Stomach (tissue), 9 donors: Measurements from ENCODE around the gene PLA2G12A. TPM values are rescaled to one million over a fixed set of nuclear protein-coding genes. Genes with fewer than 3 reads are reported as not detected.

Experiments used
- DNase-seq, 2 donors: peaks; one replicate each; pipeline versions ENCODE4 v3.0.0 to v3.0.0-alpha.2; 2013 to 2019
- H3K27ac ChIP-seq, 5 donors: fragments of 200-600 bp in 4 of 5; sonication (generic) in 4 of 5; one replicate each; pipeline ENCODE4 v1.5.1; 2013 to 2019; ENCODE audit warnings: mild to moderate bottlenecking in 1 of 5, moderate library complexity in 1 of 5
- H3K27me3 ChIP-seq, 3 donors: fragments of 200-600 bp; sonication (generic); one replicate each; pipeline ENCODE4 v1.5.1; 2017 to 2019; ENCODE audit warnings: mixed run types in 1 of 3
- H3K36me3 ChIP-seq, 4 donors: fragments of 200-600 bp; sonication (generic); 1 replicate in 3 of 4; 2 replicates in 1 of 4; pipeline ENCODE4 v1.5.1; 2016 to 2019
- H3K4me1 ChIP-seq, 4 donors: fragments of 200-600 bp; sonication (generic); one replicate each; pipeline ENCODE4 v1.5.1; 2016 to 2019
- H3K4me3 ChIP-seq, 4 donors: fragments of 200-600 bp; sonication (generic) in 3 of 4; one replicate each; pipeline ENCODE4 v1.5.1; 2016 to 2019; ENCODE audit warnings: mild to moderate bottlenecking in 1 of 4
- H3K9me3 ChIP-seq, 4 donors: fragments of 200-600 bp; sonication (generic); one replicate each; pipeline ENCODE4 v1.5.1; 2016 to 2019
- CTCF ChIP-seq, 7 experiments: fragments of 450-650 bp in 4 of 7; fragments of 200-600 bp in 3 of 7; sonication (generic) in 3 of 7; IDR thresholded peaks; one replicate each; pipeline ENCODE4 v1.5.1; 2016 to 2019; ENCODE audit warnings: antibody characterized with exemption in 7 of 7, control low read depth in 2 of 7, mild to moderate bottlenecking in 1 of 7
- EP300 ChIP-seq: sonication (generic); formaldehyde crosslinking; IDR thresholded peaks from one replicate; pipeline ENCODE4 v1.6.1; 2017; ENCODE audit warnings: antibody characterized with exemption
- POLR2A ChIP-seq, 4 donors: fragments of 450-650 bp; IDR thresholded peaks; one replicate each; pipeline ENCODE4 v1.6.1; 2016; ENCODE audit warnings: antibody characterized with exemption in 4 of 4, control low read depth in 2 of 4, mild to moderate bottlenecking in 1 of 4, moderate library complexity in 1 of 4
- POLR2AphosphoS5 ChIP-seq, 3 donors: sonication (generic); formaldehyde crosslinking; IDR thresholded peaks; one replicate each; pipeline ENCODE4 v1.6.1; 2016; ENCODE audit warnings: antibody characterized with exemption in 3 of 3
- WGBS, 5 donors: extraction: QIAGEN DNeasy Blood & Tissue Kit in 3 of 5; methylation state at CpG; one replicate each; pipeline versions ENCODE4 v1.1.5 to v1.1.7; 2013 to 2018; 5-methylcytosine and 5-hydroxymethylcytosine counted together
- intact Hi-C: fragments of 100-400 bp; cut with DNase I; formaldehyde crosslinking; loops from one replicate; pipeline ENCODE4 v1.15.1; 2023; ENCODE audit warnings: low total_unique reads
- polyA plus RNA-seq, 3 donors: library from polyadenylated mRNA; stranded (reverse); fragments of 200-250 nt; gene quantifications; one replicate each; pipeline ENCODE4 v1.2.3, GENCODE V29; 2013
- total RNA-seq, 5 donors: library from RNA; depleted of rRNA; stranded (reverse); fragments of >200 nt; gene quantifications; one replicate each; pipeline versions ENCODE4 v1.1.0 to v1.2.3, GENCODE V29; 2014 to 2016
- donor health status: healthy with polysubstance abuse.
- donor health status: Bipolar disorder and iron deficiency.
- donor health status: healthy.

PLA2G12A gene
- total and polyA plus RNA-seq, 8 donors: 3.5 to 95.9 (median 10.6) TPM

GRCh38 chr4:109722357-109722756 lies 7.5 kb downstream of the PLA2G12A start:
- no peak for DNase-seq
- intact Hi-C loops: no loop called here
- H3K4me1 ChIP-seq: peaks cover 0 to under 1% (median 0%) of the 10 kb centered on the region in 4 donors
- H3K4me3 ChIP-seq: no peak overlapping the region
- H3K9me3 ChIP-seq: no peaks in the 10 kb centered on the region
- peaks cover 0 to 5% (median 1%) of the 10 kb centered on the region in 4 donors for H3K36me3 ChIP-seq
- H3K27ac ChIP-seq: no peak overlapping the region
- no peak for TF ChIP-seq EP300
- TF ChIP-seq POLR2A (IDR thresholded peaks at IDR 0.05): no peak
- no peak for TF ChIP-seq CTCF (IDR thresholded peaks at IDR 0.05)
- TF ChIP-seq POLR2AphosphoS5 (IDR thresholded peaks at IDR 0.05): no peak
- no peaks in the 10 kb centered on the region for H3K27me3 ChIP-seq

- intact Hi-C loops: no loop called here
- H3K36me3 ChIP-seq: peaks cover 0 to 18% (median 14%) of the 10 kb centered on the region in 4 donors
- H3K27ac ChIP-seq: no peak overlapping the region
- no peak for DNase-seq
- H3K4me1 ChIP-seq: no peaks in the 10 kb centered on the region
- TF ChIP-seq CTCF (IDR thresholded peaks at IDR 0.05): no peak
- no peak for TF ChIP-seq POLR2AphosphoS5 (IDR thresholded peaks at IDR 0.05)
- no peak for TF ChIP-seq POLR2A (IDR thresholded peaks at IDR 0.05)
- TF ChIP-seq EP300: no peak
- no peak overlapping the region for H3K4me3 ChIP-seq
- 94 to 100% (median 95%) methylated on average over 7 of the region's 7 CpGs for WGBS, 5 donors
- no peaks in the 10 kb centered on the region for H3K27me3 ChIP-seq
- H3K9me3 ChIP-seq: no peaks in the 10 kb centered on the region
Measured at GRCh38 chr4:109721033-109721432, 8.8 kb downstream of the PLA2G12A start.

- no peak for DNase-seq
- Histone ChIP-seq H3K4me3 (no peak overlapping the region), H3K36me3 (peaks cover 0 to 27% (median 27%) of the 10 kb centered on the region in 4 donors), H3K9me3 (no peaks in the 10 kb centered on the region), H3K27ac (no peak overlapping the region), H3K4me1 (no peaks in the 10 kb centered on the region), H3K27me3 (no peaks in the 10 kb centered on the region)
- WGBS, 5 donors: 97 to 98% (median 98%) methylated on average over 4 of the region's 4 CpGs
- intact Hi-C loops: no loop called here
- TF ChIP-seq EP300: no peak
- no peak for TF ChIP-seq POLR2AphosphoS5 (IDR thresholded peaks at IDR 0.05)
- no peak for TF ChIP-seq POLR2A (IDR thresholded peaks at IDR 0.05)
- TF ChIP-seq CTCF (IDR thresholded peaks at IDR 0.05): no peak
Measured at GRCh38 chr4:109719604-109720003, 10.3 kb downstream of the PLA2G12A start.

GRCh38 chr4:109718759-109719158 lies 11.1 kb downstream of the PLA2G12A start:
- no peak overlapping the region for H3K4me3 ChIP-seq
- no peaks in the 10 kb centered on the region for H3K9me3 ChIP-seq
- peaks cover 0 to 36% (median 35%) of the 10 kb centered on the region in 4 donors for H3K36me3 ChIP-seq
- no peaks in the 10 kb centered on the region for H3K4me1 ChIP-seq
- TF ChIP-seq CTCF (IDR thresholded peaks at IDR 0.05) (no peak), POLR2A (IDR thresholded peaks at IDR 0.05) (no peak), EP300 (no peak), POLR2AphosphoS5 (IDR thresholded peaks at IDR 0.05) (no peak)
- H3K27me3 ChIP-seq: no peaks in the 10 kb centered on the region
- DNase-seq: no peak
- intact Hi-C loops: no loop called here
- H3K27ac ChIP-seq: no peak overlapping the region
- 80 to 97% (median 86%) methylated on average over 1 of the region's 1 CpG for WGBS, 5 donors
